Hepatocyte (in vitro differentiated cells): ENCODE measurements around the gene EHBP1L1. TPM values are rescaled to one million over a fixed set of nuclear protein-coding genes. Genes with fewer than 3 reads are reported as not detected.
A peak's percentile ranks its signal among the peaks of the same experiment; 100 is the strongest.

Source experiments
- DNase-seq: peaks from one replicate; pipeline ENCODE4 v3.0.0-alpha.2; 2016; ENCODE audit warnings: low spot score
- H2AFZ ChIP-seq: fragments of 200-600 bp; sonication (generic); 2 replicates; pipeline ENCODE4 v1.6.0; 2016; ENCODE audit warnings: antibody characterized with exemption, mild to moderate bottlenecking
- H3K27ac ChIP-seq: fragments of 200-600 bp; sonication (generic); 2 replicates; pipeline ENCODE4 v1.5.1; 2016; ENCODE audit warnings: mild to moderate bottlenecking
- H3K27me3 ChIP-seq: fragments of 200-600 bp; sonication (generic); 2 replicates; pipeline ENCODE4 v1.6.1; 2016
- H3K36me3 ChIP-seq: fragments of 200-600 bp; sonication (generic); replicated peaks from 2 replicates; pipeline ENCODE4 v1.5.1; 2016; ENCODE audit warnings: low read depth; ENCODE audit not compliant: insufficient read depth
- H3K4me1 ChIP-seq: fragments of 200-600 bp; sonication (generic); 2 replicates; pipeline ENCODE4 v1.5.1; 2016; ENCODE audit warnings: mild to moderate bottlenecking, moderate library complexity; ENCODE audit not compliant: insufficient read depth
- H3K4me2 ChIP-seq: fragments of 200-600 bp; sonication (generic); 2 replicates; pipeline ENCODE4 v1.6.0; 2016
- H3K4me3 ChIP-seq: fragments of 200-600 bp; sonication (generic); 2 replicates; pipeline ENCODE4 v1.5.1; 2016; ENCODE audit warnings: mild to moderate bottlenecking
- H3K79me2 ChIP-seq: fragments of 200-600 bp; sonication (generic); 2 replicates; pipeline ENCODE4 v1.6.0; 2017; ENCODE audit warnings: mild to moderate bottlenecking
- H3K9me2 ChIP-seq: fragments of 200-600 bp; sonication (generic); replicated peaks from 2 replicates; pipeline ENCODE4 v1.6.0; 2017; ENCODE audit warnings: mild to moderate bottlenecking; ENCODE audit not compliant: insufficient read depth
- H3K9me3 ChIP-seq: fragments of 200-600 bp; sonication (generic); 2 replicates; pipeline ENCODE4 v1.5.1; 2016; ENCODE audit warnings: low read depth, mild to moderate bottlenecking
- H4K20me1 ChIP-seq: fragments of 200-600 bp; sonication (generic); 2 replicates; pipeline ENCODE4 v1.6.0; 2016; ENCODE audit warnings: mild to moderate bottlenecking; ENCODE audit not compliant: insufficient read depth, poor library complexity, severe bottlenecking
- EZH2 ChIP-seq: fragments of 200-600 bp; sonication (generic); IDR thresholded peaks from 2 replicates; pipeline ENCODE4 v1.6.1; 2016; ENCODE audit warnings: antibody characterized with exemption, mild to moderate bottlenecking, borderline replicate concordance
- EZH2phosphoT487 ChIP-seq: fragments of 200-600 bp; sonication (generic); IDR thresholded peaks from one replicate; pipeline ENCODE4 v1.6.1; 2018; ENCODE audit warnings: antibody characterized with exemption, mild to moderate bottlenecking, low read depth, moderate library complexity; ENCODE audit not compliant: unreplicated experiment, severe bottlenecking
- WGBS: methylation state at CpG from one replicate; pipeline ENCODE4 v1.1.6; 2016; ENCODE audit warnings: low lambda C conversion rate; ENCODE audit errors: missing lambda C conversion rate; 5-methylcytosine and 5-hydroxymethylcytosine counted together
- polyA plus RNA-seq: library from polyadenylated mRNA; unstranded; fragments of >200 nt; fragmentation: Nextera tagmentation; extraction: Ambion mirVana; gene quantifications from 2 replicates; pipeline ENCODE4 v1.2.1, GENCODE V29; 2016
- total RNA-seq: library from RNA; depleted of rRNA; stranded (reverse); fragments of >200 nt; gene quantifications from 2 replicates; pipeline ENCODE4 v1.2.3, GENCODE V29; 2014
- TF ChIP-seq, protein P1 (sequence below): fragments of 200-600 bp; sonication (generic); IDR thresholded peaks from 2 replicates; pipeline ENCODE4 v1.5.1; 2016; ENCODE audit warnings: antibody characterized with exemption, mild to moderate bottlenecking; ENCODE audit not compliant: poor library complexity

Gene EHBP1L1
- total and polyA plus RNA-seq, 2 experiments from 2014 or later: 12.5 to 20.9 TPM

DNA sequence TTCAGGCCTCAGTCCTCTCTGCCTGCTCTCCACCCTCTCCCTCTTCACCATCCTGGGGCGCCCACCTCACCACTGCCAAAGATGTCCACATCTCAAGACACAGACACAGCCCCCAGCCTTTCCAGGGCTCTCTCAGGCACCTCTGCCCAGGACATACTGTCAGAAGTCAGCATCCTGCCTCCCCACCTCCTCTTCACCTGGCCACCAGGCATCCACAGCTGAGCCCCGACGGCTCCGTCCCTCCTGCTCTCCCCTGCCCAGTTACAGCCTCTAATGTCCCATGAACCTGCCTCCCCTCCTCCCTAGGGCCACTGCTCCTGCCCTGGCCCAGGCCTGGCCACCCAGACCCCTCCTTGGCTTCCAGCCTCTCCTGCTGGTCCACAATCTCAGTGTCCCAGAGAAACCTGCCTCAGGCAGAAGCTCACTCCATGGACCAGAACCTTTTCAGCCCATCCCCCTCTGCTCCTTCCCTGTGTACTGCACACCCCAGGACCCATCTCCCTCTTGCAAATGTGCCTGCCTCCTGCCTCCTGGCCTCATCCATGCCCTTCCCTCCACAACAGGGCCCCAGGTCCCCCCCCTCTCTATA is 20.9 kb upstream of the EHBP1L1 start:
- WGBS: 95% methylated on average over 4 of the region's 4 CpGs
- no peaks in the 10 kb centered on the region for H4K20me1 ChIP-seq
- H3K9me2 ChIP-seq: no peaks in the 10 kb centered on the region
- no peak overlapping the region for H3K27ac ChIP-seq
- H2AFZ ChIP-seq: no peak overlapping the region
- H3K4me3 ChIP-seq: no peak overlapping the region
- TF ChIP-seq, protein P1, sequence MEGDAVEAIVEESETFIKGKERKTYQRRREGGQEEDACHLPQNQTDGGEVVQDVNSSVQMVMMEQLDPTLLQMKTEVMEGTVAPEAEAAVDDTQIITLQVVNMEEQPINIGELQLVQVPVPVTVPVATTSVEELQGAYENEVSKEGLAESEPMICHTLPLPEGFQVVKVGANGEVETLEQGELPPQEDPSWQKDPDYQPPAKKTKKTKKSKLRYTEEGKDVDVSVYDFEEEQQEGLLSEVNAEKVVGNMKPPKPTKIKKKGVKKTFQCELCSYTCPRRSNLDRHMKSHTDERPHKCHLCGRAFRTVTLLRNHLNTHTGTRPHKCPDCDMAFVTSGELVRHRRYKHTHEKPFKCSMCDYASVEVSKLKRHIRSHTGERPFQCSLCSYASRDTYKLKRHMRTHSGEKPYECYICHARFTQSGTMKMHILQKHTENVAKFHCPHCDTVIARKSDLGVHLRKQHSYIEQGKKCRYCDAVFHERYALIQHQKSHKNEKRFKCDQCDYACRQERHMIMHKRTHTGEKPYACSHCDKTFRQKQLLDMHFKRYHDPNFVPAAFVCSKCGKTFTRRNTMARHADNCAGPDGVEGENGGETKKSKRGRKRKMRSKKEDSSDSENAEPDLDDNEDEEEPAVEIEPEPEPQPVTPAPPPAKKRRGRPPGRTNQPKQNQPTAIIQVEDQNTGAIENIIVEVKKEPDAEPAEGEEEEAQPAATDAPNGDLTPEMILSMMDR: no peak
- TF ChIP-seq EZH2phosphoT487 (no peak), EZH2 (no peak)
- no peak for DNase-seq
- no peaks in the 10 kb centered on the region for H3K9me3 ChIP-seq
- H3K27me3 ChIP-seq: no peaks in the 10 kb centered on the region
- peak overlapping the region; percentile 96 for H3K4me2 ChIP-seq
- no peaks in the 10 kb centered on the region for H3K36me3 ChIP-seq
- peaks cover 46% of the 10 kb centered on the region for H3K4me1 ChIP-seq
- peaks cover 29% of the 10 kb centered on the region for H3K79me2 ChIP-seq

DNA sequence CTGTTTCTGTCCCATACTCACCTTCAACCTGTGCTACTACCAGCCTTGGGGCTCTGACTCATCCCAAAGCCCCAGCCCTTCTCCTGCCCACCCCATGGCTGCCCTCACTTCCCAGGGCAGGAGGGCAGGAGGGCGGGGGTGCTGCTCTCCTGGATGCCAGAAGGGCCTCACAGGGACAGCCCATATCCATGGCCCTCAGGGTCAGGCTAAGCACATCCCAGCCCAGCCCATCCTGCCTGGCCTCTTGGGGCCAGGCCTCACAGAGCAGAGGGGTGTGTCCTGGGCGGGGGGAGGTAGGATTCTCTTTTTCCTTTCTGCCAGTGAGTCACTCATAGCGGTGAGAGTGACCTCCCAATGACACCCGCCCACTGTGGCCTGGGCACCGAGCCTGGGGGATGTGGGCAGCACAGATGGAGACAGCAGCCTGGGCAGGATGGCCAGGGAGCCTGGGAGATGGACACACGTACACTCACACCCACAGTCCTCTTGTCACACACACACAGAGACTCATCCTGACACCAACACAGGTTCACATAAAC is 20.1 kb upstream of the EHBP1L1 start:
- TF ChIP-seq EZH2 (no peak), EZH2phosphoT487 (no peak)
- TF ChIP-seq, protein P1: no peak
- peak overlapping the region; percentile 96 for H3K4me2 ChIP-seq
- no peaks in the 10 kb centered on the region for H3K9me2 ChIP-seq
- H4K20me1 ChIP-seq: no peaks in the 10 kb centered on the region
- H3K4me1 ChIP-seq: peaks cover 55% of the 10 kb centered on the region
- DNase-seq: peak; percentile 80
- peaks cover 29% of the 10 kb centered on the region for H3K79me2 ChIP-seq
- H3K4me3 ChIP-seq: no peak overlapping the region
- H3K27me3 ChIP-seq: no peaks in the 10 kb centered on the region
- peak overlapping the region; percentile 98 for H3K27ac ChIP-seq
- WGBS: 56% methylated on average over 6 of the region's 6 CpGs
- no peak overlapping the region for H2AFZ ChIP-seq
- no peaks in the 10 kb centered on the region for H3K36me3 ChIP-seq
- H3K9me3 ChIP-seq: no peaks in the 10 kb centered on the region

DNA sequence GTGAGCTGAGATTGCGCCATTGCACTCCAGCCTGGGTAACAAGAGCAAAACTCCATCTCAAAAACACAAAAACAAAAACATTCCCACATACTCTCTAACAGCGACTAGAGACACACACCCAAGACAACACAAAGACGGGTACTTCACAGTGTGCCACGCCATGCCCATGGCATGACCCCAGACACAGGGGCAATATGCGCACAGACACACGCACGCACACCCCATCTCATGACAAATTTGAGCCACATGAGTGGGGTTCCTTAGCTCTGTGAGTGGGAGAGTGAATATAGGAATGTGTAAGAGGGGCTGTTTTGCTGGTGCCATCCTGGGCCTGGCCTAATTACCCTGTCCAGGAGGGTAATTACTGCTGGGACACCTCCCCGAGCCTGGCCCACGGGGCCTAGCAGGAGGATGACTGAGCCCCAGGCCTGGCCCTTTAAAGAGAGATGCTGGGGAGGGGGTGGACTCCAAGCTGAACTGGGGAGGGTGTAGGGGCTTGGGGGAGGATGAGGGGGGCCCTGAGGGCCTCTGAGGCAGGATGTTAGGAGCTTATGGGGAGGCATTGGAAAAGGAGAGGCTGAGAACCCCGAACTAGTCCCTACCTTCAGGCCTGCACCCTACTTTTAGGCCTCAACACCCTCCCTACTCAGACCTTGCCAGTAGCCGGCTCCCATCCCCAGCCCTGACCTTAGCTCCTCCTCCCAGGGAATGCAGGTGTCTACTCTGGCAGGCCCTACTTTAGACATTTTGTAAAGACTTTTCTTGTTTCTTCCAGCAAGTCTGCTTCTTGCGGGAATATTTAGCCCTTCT is 19.2 kb upstream of the EHBP1L1 start:
- TF ChIP-seq EZH2phosphoT487 (no peak), EZH2 (no peak)
- TF ChIP-seq, protein P1: no peak
- Histone ChIP-seq H3K79me2 (peaks cover 29% of the 10 kb centered on the region), H3K27ac (peak overlapping the region; percentile 98), H3K36me3 (no peaks in the 10 kb centered on the region), H3K4me3 (peak overlapping the region; percentile 60), H3K9me2 (no peaks in the 10 kb centered on the region), H3K4me1 (peaks cover 59% of the 10 kb centered on the region), H3K27me3 (no peaks in the 10 kb centered on the region), H3K4me2 (peak overlapping the region; percentile 96), H2AFZ (peak overlapping the region; percentile 36), H3K9me3 (no peaks in the 10 kb centered on the region), H4K20me1 (no peaks in the 10 kb centered on the region)
- DNase-seq: no peak
- WGBS: 79% methylated on average over 11 of the region's 12 CpGs
